Gastroesophageal sphincter (tissue), 4 donors: ENCODE results near the gene OTULIN. TPM values are rescaled to one million over a fixed set of nuclear protein-coding genes. Genes with fewer than 3 reads are reported as not detected.

Source experiments
- ATAC-seq: fragments of 150-250 bp; one replicate; pipeline ENCODE4 v1.9.1; 2016; ENCODE audit warnings: mild to moderate bottlenecking, moderate library complexity
- H3K27ac ChIP-seq, 4 donors: fragments of 200-600 bp; sonication (generic) in 3 of 4; 1 replicate in 3 of 4; 2 replicates in 1 of 4; pipeline ENCODE4 v1.5.1; 2016 to 2019
- H3K27me3 ChIP-seq: fragments of 200-600 bp; sonication (generic); one replicate; pipeline ENCODE4 v1.5.1; 2019
- H3K36me3 ChIP-seq, 2 donors: fragments of 200-600 bp; sonication (generic); one replicate each; pipeline ENCODE4 v1.5.1; 2019; ENCODE audit warnings: control low read depth in 1 of 2
- H3K4me1 ChIP-seq, 3 donors: fragments of 200-600 bp; sonication (generic); 1 replicate in 2 of 3; 2 replicates in 1 of 3; pipeline ENCODE4 v1.5.1; 2016 to 2019; ENCODE audit warnings: control low read depth in 2 of 3
- H3K4me3 ChIP-seq, 2 donors: fragments of 200-600 bp; sonication (generic); one replicate each; pipeline ENCODE4 v1.5.1; 2019; ENCODE audit warnings: mild to moderate bottlenecking in 1 of 2, moderate library complexity in 1 of 2
- H3K9me3 ChIP-seq, 3 donors: fragments of 200-600 bp; sonication (generic); one replicate each; pipeline ENCODE4 v1.5.1; 2017 to 2019; ENCODE audit warnings: control low read depth in 2 of 3
- CTCF ChIP-seq, 4 experiments: fragments of 200-600 bp in 2 of 4; fragments of 450-650 bp in 2 of 4; sonication (generic) in 1 of 4; IDR thresholded peaks; one replicate each; pipeline ENCODE4 v1.5.1; 2017 to 2019; ENCODE audit warnings: antibody characterized with exemption in 4 of 4, mild to moderate bottlenecking in 2 of 4, moderate library complexity in 2 of 4
- EP300 ChIP-seq: sonication (generic); formaldehyde crosslinking; IDR thresholded peaks from one replicate; pipeline ENCODE4 v1.6.1; 2017; ENCODE audit warnings: antibody characterized with exemption, mild to moderate bottlenecking
- POLR2A ChIP-seq, 2 donors: fragments of 450-650 bp; IDR thresholded peaks; one replicate each; pipeline ENCODE4 v1.6.1; 2017; ENCODE audit warnings: antibody characterized with exemption in 2 of 2, mild to moderate bottlenecking in 2 of 2, moderate library complexity in 1 of 2
- POLR2AphosphoS5 ChIP-seq: sonication (generic); formaldehyde crosslinking; IDR thresholded peaks from one replicate; pipeline ENCODE4 v1.6.1; 2017; ENCODE audit warnings: antibody characterized with exemption
- whole genome bisulfite sequencing, 2 donors: methylation state at CpG; one replicate each; pipeline ENCODE4 v1.1.5; 2018; ENCODE audit warnings: low coverage in 1 of 2; 5-methylcytosine and 5-hydroxymethylcytosine counted together
- total RNA-seq, 4 donors: library from RNA; depleted of rRNA; stranded (reverse); fragments of >200 nt; gene quantifications; one replicate each; pipeline ENCODE4 v1.1.0, GENCODE V29; 2016

Gene OTULIN
- total RNA-seq, 4 donors from 2014 or later, result 19.5 to 27.1 (median 23.6) TPM

- no peak for ATAC-seq
- H3K4me3 ChIP-seq, result no peak overlapping the region
- H3K9me3 ChIP-seq, result no peaks in the 10 kb centered on the region
- H3K4me1 ChIP-seq, result no peaks in the 10 kb centered on the region
- peaks cover 0 to 88% of the 10 kb centered on the region in 2 donors for H3K36me3 ChIP-seq
- TF ChIP-seq CTCF (IDR thresholded peaks at IDR 0.05), result no peak
- no peak for TF ChIP-seq EP300
- TF ChIP-seq POLR2AphosphoS5, result no peak
- TF ChIP-seq POLR2A (IDR thresholded peaks at IDR 0.05), result no peak
- H3K27me3 ChIP-seq, result no peaks in the 10 kb centered on the region
- 86 to 96% methylated on average over 1 to 9 of the region's 23 CpGs for WGBS, 2 donors
- no peak overlapping the region for H3K27ac ChIP-seq
Measured at GRCh38 chr5:14713476-14714390, 49.2 kb downstream of the OTULIN start.

- Histone ChIP-seq H3K4me3 (no peak overlapping the region), H3K36me3 (peaks cover 0 to 78% of the 10 kb centered on the region in 2 donors), H3K27me3 (no peaks in the 10 kb centered on the region), H3K9me3 (no peaks in the 10 kb centered on the region), H3K27ac (no peak overlapping the region), H3K4me1 (no peaks in the 10 kb centered on the region)
- 93 to 100% methylated on average over 5 to 6 of the region's 6 CpGs for WGBS, 2 donors
- no peak for TF ChIP-seq POLR2AphosphoS5
- ATAC-seq, result no peak
Measured at GRCh38 chr5:14714706-14715105, 50.2 kb downstream of the OTULIN start.

- no peak for TF ChIP-seq POLR2A (IDR thresholded peaks at IDR 0.05)
- no peak for TF ChIP-seq EP300
- no peak for TF ChIP-seq CTCF (IDR thresholded peaks at IDR 0.05)
- no peak for TF ChIP-seq POLR2AphosphoS5
- Histone ChIP-seq H3K9me3 (no peaks in the 10 kb centered on the region), H3K36me3 (peaks cover 0 to 71% of the 10 kb centered on the region in 2 donors), H3K4me3 (no peak overlapping the region), H3K4me1 (no peaks in the 10 kb centered on the region), H3K27me3 (no peaks in the 10 kb centered on the region), H3K27ac (no peak overlapping the region)
- 90 to 98% methylated on average over 3 of the region's 3 CpGs for whole genome bisulfite sequencing, 2 donors
- no peak for ATAC-seq
Measured at GRCh38 chr5:14715481-14715880, 51.0 kb downstream of the OTULIN start.

- Histone ChIP-seq H3K4me1 (no peaks in the 10 kb centered on the region), H3K27me3 (no peaks in the 10 kb centered on the region), H3K4me3 (no peak overlapping the region), H3K27ac (no peak overlapping the region), H3K36me3 (peaks cover 0 to 55% of the 10 kb centered on the region in 2 donors), H3K9me3 (no peaks in the 10 kb centered on the region)
- TF ChIP-seq POLR2A (IDR thresholded peaks at IDR 0.05) (no peak), CTCF (IDR thresholded peaks at IDR 0.05) (no peak), POLR2AphosphoS5 (no peak), EP300 (no peak)
- WGBS, 2 donors, result 73 to 77% methylated on average over 5 to 12 of the region's 13 CpGs
- no peak for ATAC-seq
Measured at GRCh38 chr5:14716755-14717752, 52.5 kb downstream of the OTULIN start.

GRCh38 chr5:14718778-14719177, 54.3 kb downstream of the OTULIN start:
- no peak overlapping the region for H3K27ac ChIP-seq
- TF ChIP-seq POLR2A (IDR thresholded peaks at IDR 0.05) (no peak), POLR2AphosphoS5 (no peak), CTCF (IDR thresholded peaks at IDR 0.05) (no peak), EP300 (no peak)
- 83 to 93% methylated on average over 2 to 5 of the region's 5 CpGs for WGBS, 2 donors
- no peak overlapping the region for H3K4me3 ChIP-seq
- ATAC-seq, result no peak
- H3K9me3 ChIP-seq, result no peaks in the 10 kb centered on the region
- H3K4me1 ChIP-seq, result no peaks in the 10 kb centered on the region
- H3K27me3 ChIP-seq, result no peaks in the 10 kb centered on the region
- H3K36me3 ChIP-seq, result peaks cover 0 to 42% of the 10 kb centered on the region in 2 donors
